HG02970 (cell line): ENCODE results near the gene FICD.
"Not testable (repeated sequence)": the region's sequence is repeated elsewhere in the genome, so short reads cannot be mapped to it uniquely, and the experiment has no call there.

Source experiments
- ATAC-seq: cut with Tn5 transposase; IDR thresholded peaks from one replicate; pipeline ENCODE4 v1.9.1; 2021; ENCODE audit warnings: mild to moderate bottlenecking, moderate library complexity, moderate number of reproducible peaks; ENCODE audit not compliant: unreplicated experiment, low FRiP score

FICD gene

DNA sequence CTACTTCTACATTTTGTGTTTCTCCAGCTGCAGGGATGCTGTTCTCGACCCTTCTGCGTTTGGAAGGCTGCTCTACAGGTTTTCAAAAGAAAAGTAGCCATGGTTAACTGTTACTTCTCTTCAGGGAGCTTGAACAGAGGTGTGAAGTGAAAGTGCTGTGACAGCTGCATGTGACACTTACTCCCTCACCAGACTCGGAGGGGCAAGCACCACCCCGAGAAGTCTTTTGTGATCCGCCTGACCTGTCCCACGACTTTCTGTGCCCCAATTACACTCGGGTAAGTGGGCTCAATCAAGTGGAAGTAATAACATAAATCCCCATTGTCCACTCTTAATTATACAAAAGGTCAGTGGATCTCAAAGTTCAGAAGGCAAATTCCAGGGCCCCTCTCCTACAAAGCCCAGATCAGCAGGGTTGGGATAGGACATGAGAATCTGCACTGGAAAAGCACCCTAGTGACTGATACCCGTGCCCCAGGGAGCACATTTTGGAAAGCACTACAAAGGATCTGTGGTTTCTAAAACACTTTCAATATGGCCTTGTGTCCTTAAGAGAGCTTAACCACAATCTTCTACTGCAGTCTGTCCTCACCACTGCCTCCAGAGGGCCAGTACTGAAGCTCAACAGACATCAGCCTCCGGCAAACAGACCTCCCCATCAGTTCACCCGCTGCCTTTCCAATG lies 11.5 kb downstream of the FICD start:
- no peak for ATAC-seq

DNA sequence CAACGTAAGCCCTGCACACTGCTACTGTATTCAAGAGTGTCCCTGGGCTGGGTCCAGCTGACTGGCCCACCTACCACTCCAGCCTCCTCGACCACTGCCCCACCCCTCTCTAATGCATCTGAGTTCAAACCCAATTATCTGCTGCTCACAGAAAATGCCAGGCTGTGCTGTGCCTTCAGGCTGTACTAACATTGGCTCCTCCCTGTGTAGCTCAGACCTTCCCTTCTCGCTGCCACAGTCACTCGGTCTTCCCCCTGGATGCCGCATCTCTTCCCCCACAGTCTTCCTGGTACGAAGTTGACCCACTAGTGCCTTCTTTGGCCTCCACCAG lies 12.1 kb downstream of the FICD start:
- ATAC-seq = no peak

DNA sequence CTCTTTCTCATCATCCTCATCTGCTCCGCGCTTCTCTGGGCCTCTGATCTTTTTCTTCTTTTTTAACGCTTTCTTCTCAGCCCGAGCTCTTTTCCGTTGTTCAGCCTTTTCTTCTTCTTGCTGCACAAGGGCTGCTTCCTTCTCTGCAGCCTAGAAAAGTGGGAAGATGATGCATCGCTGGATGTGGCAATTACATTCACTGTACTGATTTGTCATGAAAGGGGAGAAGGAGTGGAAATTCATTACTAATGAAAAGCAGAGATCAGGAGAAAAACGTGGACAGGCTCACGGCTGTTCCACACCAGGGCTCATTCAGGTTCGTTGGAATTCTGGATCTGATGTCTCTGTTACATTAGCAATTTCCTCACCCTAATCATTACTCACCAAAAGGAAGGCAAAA lies 15.1 kb downstream of the FICD start:
- ATAC-seq = no peak

DNA sequence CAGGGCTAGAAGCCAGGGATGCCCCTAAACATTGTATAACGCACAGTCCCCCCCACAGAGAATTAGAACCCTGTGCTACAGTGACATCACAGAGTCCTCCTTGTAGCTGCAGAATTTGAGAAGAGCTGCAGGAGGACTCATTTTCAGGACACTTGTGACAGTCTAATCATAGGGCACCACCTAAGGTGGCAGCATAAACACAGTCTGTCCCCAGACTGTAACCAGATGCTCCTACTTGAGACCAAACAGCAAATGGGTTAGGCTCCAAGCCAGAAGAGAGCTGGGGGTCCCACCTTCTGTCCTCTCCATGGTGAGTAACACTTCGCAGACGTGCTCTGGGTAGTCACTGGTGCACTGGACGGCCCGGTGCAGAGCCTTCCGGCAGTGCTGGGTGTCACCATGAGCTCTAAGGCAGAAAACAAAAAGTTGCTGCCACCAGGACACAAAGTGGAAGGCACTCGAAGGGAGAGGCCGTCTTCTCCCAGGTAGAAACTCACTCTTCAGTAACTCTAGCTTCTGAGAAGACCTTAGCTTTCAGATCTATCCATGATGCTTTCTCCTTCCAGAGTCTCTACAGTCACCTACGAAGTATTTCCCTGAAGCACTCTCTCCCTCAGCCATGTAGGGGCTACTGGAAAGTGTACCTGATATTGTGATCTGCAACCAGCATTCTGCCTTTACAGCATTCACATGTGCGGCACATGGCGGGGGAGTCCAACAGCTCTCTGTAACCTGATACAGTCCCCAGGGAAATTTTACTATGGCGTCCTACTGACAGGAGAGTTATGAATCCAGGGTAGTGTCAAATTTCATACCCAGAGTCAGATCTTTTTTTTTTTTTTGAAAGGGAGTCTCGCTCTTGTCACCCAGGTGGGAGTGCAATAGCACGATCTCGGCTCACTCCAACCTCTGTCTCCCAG lies 17.1 kb downstream of the FICD start:
- ATAC-seq = no peak

DNA sequence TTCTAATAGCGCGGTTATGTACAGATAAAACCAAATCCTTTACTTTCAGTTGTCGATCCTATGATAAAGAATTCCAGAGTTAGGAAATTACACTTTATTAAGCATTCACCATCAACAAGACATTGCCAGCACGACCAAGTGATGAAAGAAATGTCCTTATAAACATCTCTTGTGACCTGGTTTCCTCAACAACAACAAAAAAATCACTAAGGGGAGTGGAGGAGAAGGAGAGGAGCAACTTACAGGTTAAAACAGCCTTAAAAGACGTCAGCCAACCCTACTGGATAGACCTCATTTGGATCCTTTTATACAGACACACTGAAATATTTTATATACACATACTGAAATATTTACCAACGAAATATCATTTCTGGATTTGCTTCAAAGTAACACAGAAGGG lies 23.1 kb downstream of the FICD start:
- ATAC-seq = no peak

DNA sequence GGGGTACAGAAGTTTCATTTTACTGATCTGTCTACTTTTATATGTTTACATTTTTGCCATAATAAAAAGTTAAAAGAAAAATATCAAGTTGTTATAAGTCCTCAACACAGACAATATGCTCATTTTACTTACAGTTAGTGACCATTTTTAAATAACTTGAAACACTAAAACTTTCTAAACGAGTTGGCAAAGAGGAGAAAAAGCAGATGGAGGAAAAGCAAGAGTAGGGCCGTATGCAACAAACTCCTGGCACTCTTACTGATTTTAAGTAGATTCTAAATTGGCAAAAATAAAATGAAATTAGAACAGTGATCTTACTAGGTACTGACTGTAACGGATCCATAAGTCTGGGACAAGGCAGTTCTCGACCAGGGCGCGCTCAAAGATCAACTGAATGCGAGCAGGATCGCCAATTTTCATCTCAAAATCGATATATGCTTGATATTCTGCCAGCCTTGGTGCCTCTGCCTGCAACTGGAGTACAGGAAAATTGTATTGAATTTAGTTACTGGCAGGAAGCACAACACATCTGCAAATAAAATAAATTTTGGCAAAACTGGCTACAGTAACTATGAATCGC lies 23.6 kb downstream of the FICD start:
- ATAC-seq = no peak

DNA sequence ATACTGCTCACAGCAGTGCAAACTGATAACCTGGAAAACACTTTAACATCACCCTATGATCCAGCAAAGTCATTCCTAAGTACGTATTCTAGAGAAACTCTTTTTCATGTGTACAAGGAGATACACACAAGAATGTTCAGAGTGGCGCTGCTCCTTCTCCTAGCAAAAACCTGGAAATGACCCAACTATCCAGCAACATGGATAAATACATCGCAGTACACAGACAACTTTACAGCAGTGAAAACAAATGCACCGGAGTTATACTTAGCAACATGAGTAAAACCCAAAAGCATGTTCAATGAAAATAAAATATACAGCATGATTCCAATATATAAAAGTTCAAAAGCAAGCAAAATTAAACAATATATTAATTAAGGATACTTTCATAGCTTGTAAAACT lies 27.2 kb downstream of the FICD start:
- ATAC-seq = no peak

DNA sequence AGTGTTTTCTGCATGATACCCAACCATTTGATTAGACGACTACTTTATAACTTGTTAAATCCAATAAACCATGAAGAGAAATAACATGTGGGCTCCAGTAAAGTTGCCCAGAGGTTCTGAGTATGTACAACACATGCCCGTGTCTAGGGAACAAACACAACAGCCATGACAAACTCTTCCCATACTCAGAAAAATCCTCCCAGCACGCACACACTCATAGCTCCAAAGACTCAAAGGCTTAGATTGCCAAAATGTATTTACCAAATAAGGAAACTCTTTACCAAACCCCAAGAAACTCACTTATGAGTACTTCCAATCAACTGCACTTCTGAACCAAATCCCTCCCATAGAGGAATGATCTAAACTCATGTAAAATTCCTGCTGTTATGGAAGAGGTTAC lies 28.6 kb downstream of the FICD start:
- ATAC-seq = no peak

DNA sequence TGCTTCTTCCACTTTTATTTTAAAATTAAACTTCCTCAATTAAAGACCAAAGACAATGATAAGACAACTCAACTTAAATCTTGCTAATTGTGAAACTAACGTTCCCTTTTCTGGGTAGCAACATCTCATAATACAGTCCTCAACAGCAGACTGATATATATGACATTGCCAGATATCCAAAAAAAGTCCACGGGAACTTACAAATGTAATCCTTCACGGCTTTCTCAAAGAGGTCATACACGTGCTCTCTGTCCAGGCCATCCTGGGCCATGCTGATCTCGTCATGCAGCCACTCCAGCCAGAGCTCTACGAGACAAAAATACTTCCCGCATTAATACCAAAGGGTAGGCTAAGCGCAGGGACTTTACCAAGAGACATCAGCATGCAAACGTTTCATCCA lies 32.6 kb downstream of the FICD start:
- no peak for ATAC-seq

DNA sequence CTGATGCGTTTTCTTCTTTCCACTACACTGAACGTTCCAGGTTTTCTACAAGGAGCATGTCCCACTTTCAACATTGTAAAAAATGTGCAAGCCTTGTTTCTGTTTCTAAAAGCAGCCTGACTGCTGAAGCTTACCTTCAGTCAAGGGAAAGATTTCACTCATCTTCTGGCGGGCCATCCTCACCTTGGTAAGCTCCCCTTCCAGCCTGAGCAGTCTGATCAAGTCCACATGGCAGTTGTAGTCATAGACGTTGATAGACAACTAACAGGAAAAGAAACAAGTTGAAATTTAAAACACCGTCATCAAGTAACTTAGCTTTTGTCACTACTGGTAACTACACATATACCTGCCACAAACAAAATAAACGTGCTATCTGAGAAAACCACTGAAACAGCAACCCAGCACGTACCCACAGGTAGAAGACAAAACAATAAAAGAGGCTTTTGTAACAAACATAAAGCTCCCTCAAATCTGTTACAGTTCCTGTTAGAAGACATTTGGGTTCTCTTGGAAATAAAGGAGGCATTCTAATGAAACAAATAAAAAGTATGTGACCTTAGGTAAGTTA lies 34.0 kb downstream of the FICD start:
- no peak for ATAC-seq

DNA sequence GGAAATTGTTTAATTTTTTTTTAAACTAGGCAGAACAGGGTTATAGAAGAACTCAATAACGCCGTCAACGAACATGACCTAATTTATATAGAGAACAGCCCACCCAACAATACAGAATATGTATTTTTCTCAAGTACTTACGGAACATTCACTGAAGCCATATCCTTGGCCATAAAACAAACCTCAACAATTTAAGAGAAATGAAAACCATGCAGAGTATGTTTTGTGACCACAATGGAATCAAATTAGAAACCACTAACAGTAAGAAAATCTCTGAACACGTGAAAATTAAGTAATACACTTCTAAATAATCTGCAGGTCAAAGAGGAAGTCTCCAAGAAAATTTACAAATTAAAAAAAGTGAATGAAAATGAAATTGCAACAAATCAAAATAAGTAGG lies 36.5 kb downstream of the FICD start:
- no peak for ATAC-seq

DNA sequence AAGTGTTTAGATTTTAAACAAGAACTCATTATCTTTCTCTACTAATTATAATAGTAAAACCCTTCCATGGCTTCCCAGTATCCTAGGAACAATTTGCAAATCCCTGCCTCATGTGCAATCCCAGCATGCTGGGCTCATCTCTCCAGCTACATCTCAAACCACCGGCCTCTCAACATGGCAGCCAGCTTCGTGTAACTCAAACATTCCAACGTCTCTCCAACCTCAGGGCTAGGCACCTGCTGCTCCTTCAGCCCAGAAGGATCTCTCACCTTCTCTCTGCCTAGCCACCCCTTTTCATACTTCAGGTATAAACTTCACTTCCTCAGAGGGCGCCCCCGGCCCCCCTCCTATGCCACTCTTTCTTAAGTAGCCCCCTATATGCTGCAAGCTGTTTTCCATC lies 38.7 kb downstream of the FICD start:
- no peak for ATAC-seq

DNA sequence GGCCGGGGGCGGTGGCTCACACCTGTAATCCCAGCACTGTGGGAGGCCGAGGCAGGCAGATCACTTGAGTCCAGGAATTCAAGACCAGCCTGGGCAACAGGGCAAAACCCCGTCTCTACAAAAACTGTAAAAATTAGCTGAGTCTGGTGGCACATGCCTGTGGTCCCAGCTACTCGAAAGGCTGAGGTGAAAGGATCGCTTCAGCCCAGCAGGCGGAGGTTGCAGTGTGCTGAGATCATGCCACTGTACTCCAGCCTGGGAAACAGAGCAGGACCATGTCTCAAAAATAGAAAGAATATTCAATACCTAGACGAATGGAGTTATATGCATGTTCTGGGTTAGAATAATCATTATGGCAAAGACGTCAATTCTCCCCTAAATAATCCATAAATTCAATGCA lies 40.3 kb downstream of the FICD start:
- not testable (repeated sequence) for ATAC-seq

DNA sequence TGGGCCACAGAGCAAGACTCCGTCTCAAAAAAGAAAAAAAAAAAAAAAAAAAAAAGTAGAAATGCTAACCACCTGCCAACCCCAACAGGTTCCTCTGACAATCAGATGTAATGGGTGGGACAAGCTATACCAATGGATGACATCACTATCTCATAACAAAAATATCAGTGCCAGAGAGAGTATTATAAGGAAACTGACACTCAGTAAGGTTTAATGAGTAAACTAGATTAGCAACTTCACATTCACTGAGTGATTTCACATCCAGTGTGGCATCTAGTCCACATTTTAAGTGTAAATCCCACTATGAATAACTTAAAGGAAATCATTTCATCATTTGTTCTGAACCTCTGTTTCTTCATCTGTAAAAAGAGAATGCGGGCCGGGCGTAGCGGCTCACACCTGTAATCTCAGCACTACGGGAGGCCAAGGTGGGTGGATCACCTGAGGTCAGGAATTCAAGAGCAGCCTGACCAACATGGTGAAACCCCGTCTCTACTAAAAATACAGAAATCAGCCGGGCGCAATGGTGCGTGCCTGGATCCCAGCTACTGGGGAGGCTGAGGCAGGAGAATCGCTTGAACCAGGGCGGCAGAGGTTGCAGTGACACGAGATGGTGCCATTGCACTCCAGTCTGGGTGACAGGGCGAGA lies 44.1 kb downstream of the FICD start:
- ATAC-seq = no peak

DNA sequence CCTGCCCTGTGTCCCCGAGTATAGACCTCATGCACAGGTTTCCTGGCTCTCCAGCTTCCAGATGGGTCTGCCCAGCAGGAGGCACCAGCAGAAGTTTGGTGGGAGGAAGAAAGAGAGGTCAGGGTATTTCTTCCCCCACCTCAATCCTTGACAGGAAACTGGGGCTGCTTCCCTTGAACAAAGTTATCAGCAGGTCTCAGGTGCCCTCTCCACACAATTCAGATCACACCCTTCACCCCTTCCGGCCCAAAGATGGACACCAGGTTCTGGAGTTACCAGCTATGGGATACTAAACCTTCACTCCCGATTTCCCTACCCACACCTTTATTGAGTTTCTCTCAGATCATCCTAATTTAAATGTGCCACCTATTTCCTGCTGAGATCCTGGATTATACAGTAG lies 44.7 kb downstream of the FICD start:
- no peak for ATAC-seq

DNA sequence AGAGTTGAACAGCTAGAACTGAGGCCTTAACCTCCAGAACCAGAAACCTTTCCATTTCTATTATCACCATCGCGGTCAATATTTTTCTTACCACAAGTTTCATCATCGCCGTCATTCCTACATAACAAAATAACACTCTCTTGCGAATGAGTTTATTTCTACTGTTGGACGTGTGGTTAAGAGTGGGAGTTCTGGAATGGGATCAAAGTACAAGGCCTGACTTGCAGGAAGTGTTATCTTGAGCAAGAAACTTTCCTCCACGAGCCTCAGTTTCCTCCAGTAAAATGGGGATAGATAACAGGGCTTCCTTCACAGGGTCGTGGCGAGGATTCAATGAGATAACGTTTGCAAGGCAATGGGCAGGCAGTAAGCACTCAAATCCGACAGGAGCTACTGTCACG lies 45.2 kb downstream of the FICD start:
- ATAC-seq = no peak

DNA sequence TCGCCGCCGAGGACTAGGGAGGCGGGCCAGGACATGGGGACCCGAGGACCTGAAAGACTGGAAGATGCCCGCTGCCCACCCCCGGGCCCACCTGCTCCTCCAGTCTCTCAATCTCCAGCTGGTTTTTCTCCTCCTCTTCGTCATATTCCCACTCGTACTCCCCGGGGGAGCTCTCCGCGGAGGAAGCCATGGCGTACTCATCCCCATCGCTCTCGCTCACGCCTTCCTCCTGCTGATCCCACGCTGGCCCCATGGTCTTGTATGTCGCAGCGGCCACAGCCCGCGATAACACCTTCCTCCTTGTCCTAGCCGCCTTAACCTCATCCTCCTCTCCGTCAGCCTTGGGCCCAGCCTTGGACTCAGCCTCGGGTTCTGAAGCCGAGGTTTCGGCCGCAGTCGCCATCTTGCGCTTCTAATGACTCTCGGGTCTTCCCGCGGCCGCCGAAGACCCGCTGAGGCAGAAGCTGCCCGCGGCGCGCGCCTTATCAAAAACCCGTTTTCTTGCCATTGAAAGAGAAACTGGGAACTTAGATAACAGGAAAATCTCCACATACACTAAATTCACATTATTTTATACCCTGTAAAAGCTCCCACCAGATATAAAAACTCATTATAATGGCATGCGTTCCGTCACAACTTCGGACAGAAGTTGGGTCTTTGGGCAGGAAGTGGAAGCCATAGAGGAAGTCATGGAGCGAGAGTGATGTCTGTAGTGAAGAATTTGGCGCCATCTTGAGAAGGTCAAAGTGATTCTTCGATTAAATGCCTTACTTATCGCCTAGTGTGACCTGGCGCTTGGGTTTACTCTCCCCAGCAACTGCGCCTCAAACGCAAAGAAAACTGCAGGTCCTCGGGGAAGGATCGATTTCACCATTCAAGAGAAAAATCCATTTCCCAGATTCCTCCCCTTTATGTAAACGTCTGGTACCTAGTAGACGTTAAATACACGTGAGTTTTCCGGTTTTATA lies 46.0 kb downstream of the FICD start, which contains the start of gene SART3:
Gene SART3, minus strand, starts transcription at position 422 of the 968 bp plus-strand sequence. Its CDS starts 19 bp downstream, at position 403.
- peak; percentile 43 for ATAC-seq

DNA sequence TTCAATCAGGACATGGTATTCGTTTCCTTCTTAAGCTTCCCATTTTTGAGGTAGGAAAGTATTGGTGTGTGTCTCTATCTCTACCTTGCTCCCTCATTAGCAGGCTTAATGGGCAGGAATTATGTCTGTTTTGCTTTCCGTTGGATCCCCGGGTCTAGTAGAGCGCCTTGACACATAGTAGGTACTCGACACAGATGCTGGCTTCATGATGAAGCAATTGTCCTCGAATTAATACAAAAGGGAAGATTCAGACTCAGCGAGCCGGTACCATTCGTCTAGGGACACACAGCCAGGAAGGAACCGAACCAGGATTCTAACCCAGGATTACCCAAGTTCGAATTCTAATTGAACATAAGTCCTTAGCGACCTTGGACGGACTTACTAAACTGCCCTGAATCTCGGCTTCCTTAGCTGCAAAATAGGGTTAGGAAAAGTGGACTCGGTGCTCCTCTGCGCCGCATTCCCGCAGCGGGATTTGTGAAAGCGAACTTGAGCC lies 46.8 kb downstream of the FICD start:
- no peak for ATAC-seq

DNA sequence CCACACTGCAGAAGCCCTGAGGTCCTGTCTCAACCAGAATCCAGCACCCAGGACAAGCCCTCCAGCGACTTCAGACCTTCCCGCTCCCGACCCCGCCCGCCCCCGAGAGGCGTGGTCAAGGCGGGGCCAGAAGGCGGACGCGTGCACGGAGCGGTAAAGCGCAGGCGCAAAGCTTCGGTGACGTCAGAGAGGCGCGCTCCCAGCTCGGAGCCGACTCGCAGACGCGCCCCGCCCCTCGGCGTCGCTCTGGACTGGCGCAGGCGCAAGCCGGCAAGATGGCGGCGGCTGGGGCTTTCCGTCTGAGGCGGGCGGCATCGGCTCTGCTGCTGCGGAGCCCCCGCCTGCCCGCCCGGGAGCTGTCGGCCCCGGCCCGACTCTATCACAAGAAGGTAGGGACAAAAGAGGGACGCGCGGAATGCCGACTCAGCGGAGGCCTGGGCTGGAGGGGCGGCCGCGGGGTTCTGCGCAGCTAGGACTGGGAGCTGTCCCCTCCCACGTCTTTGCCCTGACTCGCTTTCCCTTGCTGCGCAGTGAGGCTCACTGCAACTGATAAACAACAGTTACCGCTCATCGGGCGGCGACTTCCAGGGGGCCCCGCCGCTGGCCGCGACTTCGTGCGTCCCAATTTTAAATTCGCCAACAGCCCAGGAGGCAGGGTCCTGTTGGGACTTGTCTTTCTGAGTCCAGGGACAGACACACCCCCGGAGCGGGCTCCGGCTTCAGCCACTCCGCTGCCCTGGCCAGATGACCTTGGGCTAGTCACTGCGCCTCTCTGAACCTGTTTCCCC lies 47.5 kb downstream of the FICD start, which contains the start of gene ISCU:
Gene ISCU, plus strand, starts transcription at position 249 of the 788 bp plus-strand sequence. Its CDS starts 27 bp downstream, at position 276.
- ATAC-seq = peak; percentile 70
